HG03439 (cell line): ENCODE measurements around the gene CENPU.
"Not testable (repeated sequence)": the region's sequence is repeated elsewhere in the genome, so short reads cannot be mapped to it uniquely, and the experiment has no call there.

Experiments
- ATAC-seq: cut with Tn5 transposase; IDR thresholded peaks from one replicate; pipeline ENCODE4 v1.9.1; 2021; ENCODE audit warnings: mild to moderate bottlenecking, moderate library complexity; ENCODE audit not compliant: unreplicated experiment

Gene CENPU, protein sequence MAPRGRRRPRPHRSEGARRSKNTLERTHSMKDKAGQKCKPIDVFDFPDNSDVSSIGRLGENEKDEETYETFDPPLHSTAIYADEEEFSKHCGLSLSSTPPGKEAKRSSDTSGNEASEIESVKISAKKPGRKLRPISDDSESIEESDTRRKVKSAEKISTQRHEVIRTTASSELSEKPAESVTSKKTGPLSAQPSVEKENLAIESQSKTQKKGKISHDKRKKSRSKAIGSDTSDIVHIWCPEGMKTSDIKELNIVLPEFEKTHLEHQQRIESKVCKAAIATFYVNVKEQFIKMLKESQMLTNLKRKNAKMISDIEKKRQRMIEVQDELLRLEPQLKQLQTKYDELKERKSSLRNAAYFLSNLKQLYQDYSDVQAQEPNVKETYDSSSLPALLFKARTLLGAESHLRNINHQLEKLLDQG

DNA sequence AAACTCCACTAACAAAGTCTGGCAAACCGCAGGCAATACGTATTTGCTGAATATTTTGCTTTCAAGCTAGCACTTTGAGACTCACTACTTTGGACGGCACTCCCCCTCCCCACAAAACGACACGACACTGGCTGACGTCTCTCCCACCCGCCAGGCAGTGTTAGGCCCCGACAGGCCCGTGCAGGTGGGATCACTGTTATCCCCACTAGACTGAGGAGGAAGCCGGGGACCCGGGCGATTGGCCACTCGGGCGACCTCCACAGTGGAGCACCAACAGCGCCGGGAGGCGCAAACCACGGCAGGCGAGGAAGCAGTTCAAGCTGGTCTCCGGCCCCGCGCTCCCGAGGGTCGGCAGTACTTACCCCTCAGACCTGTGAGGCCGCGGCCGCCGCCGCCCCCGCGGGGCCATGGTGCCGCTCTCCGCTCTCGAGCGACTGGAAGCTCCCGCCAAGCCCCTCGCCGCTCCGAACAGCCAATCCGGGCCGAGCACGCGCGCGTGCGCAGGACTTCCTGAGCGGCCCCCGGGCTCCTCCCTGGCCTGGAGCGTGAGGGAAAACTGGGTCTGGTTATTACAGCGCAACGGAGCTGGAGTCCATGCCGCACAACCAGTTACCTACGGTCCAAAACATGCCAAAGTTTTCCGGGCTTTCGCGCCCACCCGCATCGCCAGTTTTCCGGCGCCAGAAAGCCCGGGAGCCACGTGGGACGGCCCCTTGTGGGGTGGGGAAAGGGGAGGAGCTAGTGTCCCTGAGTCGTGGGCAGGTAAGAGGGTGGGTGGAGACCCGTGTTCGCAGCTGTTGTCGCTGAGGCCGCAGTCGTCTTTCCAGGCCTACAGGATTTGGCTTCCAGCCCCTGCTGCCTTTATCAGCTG lies at the start of gene CENPU:
Gene CENPU (minus strand): TSS at position 443 of the 871 bp plus-strand sequence. CDS start 34 bp downstream, at position 409.
- ATAC-seq = peak; percentile 95

DNA sequence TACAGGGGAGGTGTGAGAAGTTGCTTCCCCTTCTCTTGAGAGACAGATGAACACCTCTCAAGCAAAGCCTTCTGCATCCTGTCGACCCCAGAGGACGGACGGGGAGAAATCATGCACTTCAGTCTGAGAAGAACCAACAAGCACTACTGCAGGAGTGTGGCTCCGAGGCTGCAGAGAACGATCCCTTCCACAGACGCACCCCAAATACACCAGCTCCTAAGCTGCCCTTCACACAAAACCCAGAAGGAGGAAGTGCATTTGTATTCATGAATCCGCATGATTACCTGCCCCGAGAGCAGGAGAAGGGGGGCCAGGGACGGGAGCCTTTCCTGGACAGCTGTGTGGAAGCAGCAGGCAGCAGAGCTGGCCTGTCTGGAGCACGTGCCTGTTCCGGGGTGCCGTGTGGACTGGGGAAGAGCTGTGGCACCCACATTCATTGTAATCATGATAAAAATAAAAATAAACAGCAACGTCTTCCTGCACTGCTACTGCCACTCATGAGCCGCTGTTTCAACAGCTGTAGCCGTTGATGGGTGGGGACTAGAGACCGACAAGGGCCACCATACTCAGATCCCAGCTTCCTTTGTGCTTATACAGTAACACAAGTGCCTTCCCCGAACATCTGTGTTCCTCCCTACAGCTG lies 49.0 kb upstream of the CENPU start:
- ATAC-seq = no peak

DNA sequence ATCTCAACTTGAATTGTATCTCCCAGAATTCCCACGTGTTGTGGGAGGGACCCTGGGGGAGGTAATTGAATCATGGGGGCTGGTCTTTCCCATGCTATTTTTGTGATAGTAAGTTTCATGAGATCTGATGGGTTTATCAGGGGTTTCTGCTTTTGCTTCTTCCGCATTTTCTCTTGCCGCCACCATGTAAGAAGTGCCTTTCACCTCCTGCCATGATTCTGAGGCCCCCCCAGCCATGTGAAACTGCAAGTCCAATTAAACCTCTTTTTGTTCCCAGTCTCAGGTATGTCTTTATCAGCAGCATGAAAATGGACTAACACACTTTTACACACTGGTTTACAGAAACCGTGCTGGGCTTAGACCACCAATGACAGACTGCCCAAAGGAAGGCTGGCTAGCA lies 45.3 kb upstream of the CENPU start:
- ATAC-seq = not testable (repeated sequence)

DNA sequence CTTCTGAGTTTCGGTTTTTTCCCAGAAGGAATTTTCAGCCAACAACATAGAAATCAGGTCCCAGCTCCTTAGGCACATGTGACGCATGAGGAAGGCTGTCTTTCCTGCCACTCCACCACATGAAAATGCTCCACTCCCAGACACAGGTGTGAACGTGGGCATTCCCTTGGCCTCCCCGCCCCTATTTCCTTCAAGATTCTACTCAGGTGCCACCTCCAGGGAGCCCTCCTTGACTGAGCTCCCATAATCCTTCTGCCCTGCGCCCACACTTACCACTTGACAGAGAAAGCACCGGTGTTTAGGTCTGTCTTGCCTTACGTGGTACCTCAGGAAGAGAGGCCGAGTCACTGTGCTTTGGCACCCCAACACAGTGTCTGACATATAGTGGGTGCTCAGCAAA lies 44.4 kb upstream of the CENPU start:
- no peak for ATAC-seq

DNA sequence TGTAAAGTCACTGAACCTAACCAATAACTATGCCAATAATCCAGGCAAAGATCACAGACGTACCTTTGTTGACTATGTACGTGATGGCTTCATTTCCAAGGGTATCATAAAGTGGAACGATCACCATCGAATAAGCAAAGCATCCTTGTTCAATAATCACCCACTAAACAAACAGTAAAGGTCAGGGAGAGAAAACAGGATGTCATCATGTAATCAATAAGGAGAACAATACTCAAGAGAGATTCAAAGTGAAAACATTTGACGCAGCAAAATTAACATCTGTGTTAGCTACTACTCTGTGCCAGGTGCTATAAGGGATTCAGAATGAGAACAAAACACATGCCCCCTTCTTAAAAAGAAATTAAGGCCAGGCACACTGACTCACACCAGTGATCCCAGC lies 42.9 kb upstream of the CENPU start:
- no peak for ATAC-seq

DNA sequence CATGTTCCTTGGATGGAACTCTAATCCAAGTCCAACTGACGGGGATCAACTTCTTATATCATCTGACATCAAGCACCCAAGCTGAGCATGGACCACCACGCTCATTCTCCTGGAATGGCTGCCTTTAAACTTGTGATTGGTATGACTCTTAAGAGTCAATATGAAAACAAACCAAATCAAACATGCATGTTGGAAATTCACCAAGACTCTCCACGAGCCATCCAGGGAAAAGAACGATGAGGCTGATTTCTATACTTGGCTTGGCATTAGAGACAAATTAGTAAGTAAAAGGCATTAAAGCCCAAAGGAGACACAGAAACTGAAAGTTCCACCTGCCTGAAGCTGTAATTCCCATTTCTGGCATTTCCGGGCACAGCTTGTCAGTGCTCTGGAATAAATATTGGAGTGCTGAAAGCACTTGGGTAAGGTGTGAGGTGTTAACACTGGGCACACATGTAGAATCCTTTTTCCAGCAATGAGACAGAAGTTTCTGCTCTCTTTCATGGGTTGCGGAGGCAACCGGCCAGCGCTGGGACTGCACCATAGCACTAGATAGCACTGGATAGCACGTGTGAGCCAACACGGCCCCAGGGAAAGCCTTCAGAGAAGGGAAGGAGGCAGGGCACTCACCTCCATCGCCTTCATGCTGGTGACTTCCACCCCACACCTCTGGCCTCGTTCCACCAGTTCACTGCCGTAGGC lies 42.1 kb upstream of the CENPU start:
- ATAC-seq = no peak

DNA sequence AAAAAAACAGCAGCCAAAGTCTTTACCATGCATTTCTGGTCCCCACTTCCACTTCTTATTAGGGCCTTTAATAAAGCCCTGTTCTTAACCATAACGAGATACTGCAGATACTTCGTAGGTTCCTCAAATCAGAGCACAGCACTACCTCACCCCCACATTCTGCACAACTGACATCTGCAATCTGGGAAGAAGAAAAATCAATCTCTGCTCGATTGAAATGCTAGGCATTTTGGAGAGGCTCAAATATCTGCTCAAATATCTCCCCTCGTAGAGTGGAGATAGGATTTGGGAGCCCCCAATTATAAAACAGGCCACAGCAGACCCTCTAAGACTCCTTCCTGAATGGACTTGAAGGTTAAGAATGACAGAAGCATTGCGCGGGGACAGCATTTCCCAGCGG lies 40.3 kb upstream of the CENPU start:
- no peak for ATAC-seq

DNA sequence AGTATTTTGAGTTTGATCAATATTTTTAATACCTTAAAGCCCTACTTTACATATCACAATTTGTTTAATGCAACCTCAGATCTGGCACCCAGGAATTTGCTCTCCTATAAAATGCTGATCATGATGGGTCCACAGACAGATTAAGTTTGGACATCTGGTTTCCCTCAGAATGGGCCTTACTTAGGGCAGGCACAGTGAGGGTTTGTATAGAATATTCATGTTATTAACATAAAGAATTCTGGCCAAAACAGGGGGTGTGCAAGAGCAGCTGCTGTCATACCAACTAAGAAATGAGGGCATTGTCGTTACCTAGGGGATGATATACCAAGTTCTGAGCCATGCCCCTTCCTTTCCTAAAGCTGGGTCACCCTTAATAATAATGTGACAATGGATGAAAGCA lies 37.5 kb upstream of the CENPU start:
- no peak for ATAC-seq

DNA sequence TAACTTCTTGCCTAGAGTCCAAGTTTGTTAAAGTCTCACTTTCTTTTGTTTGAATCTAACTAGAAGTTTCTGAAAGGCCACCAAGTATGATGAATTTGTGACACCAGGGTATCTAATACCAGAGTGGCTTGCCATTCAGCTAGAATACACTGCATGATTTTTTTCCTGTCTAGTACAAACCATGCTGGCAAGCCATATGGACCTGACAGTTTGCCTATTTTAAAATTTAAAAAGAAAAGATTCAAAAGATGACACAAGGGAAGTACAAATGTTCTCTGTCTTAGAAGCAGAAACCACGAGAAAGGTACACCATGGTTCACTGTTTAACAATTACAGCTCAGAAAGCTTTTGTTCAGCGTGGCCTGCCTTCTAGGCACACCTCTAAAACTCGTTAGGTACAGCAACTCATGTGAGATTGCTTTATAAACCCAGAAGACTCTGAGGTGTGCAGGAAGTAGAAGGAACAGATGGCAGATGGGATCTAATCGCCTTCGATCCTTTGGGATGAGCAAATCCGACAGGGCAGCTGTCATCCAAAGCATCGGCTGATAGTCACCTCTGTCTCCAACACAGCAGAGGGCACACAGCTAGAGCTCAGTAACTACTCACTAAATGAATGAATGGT lies 35.4 kb upstream of the CENPU start:
- ATAC-seq = no peak

DNA sequence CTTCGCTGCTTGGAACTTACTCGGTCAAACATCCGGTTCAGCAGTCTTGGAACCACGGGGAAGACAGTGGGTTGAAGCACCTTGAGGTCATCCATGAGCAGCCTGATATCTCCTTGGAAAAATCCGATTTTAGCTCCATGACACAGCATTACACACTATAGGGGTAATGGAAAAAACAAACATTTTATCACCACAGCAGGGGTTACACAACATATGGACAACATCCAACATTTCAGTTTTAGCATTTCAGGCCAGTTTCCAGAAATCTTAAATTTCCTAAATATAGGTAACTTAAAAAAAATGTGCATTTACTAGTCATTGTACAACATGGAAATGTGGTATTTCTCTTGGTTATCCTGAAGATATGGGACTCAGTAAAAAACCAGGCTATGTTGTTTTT lies 34.4 kb upstream of the CENPU start:
- no peak for ATAC-seq

DNA sequence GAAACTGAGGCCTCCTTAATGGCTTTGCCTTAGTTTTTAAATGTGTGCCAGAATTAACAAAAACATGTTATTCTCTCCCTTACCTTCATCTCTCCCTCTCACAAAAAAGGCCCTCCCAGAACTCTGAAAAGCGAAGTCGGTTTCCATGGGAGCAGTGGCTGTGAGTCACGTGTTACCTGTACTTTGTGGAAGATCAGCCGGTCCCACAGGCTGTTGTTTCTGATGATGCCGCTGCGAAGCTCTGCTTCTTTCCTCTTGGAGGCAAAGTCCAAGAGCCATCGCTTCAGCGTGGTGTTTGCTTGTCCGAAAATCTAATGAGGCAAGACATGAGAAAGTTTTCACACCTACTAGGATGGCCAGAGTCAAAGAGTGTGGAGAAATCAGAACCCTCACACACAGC lies 32.5 kb upstream of the CENPU start:
- no peak for ATAC-seq

DNA sequence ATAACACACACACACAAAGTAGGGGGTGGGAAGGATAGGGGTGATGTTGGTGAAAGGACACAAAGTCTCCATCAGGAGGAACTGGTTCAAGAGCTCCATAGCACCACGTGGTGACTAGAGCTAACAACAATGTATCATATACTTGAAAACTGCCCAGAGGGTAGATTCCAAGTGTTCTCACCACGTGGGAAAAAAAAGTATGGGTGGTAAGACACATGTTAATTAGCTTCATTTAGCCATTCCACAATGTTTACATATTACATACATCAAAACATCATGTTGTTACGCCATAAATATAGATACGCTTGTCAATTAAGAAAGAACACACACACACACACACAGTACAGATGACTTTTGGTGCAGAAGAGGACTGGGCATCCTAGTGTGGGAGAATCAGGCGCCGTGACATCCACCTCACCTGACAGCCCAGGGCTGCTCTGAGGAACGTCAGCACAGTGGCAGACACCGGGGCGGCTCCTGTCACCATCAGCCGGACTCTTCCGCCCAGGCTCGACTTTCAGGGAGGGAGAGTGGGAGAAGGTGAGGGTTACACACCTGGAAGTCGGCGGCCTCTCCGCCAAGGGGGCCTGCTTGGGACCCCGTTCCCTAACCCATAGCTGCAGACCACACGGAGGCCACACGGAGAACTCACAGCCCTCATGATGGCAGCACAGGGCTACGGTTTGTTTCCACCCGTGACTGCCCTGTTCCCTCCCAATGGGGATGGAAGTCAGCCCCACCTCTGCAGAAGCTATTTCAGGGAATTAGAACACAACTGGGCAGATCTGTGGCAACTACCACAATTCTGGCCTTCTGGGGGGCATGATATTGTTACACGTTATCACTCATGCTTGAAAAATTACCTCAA lies 31.8 kb upstream of the CENPU start:
- ATAC-seq = no peak

DNA sequence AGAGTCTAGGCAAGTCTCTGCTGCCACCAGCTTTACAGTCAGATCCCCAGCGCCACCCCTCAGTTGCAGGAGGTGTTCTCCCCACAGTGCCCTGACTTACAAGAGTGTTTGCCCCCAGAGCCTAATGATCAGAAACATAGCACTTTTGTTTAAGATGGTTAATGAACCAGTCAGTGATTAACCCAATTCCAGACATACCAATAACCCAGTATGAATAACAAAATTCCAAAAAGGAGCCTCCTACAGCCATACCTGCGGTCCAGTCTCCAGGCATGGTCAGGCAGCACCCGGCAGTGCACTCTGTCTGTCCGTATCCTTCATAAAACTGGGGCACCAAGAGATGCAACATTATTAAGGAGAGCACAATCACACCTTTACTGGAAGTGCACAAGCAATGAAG lies 30.7 kb upstream of the CENPU start:
- ATAC-seq = no peak

DNA sequence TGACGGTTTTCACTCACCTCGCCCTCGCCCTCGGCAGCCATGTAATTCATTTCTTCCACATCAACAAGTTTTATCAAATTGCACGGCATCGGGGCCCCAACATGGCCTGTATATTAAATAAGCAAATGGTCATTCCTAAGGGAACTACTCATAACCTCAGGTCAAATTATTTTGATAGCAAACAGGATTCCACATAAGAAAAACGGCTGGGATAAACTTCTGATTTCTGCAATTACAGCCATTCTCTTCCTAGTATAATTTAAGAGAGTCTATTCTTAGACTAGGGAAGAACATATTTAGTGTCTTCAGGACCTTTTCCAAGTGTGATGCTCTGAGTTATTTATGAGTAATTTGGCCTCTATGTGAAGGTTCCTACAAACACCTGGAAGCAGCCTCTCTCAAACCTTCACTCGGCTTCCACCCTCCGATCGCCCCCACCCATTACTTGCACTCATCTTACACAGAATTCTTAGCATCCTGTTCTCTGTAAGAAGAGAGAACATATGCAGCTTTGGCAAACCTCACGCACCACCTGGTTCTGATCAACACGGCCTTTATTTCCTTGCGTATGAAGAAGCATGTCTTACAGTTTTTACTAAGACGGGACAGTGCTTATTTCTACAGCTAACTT lies 29.4 kb upstream of the CENPU start:
- no peak for ATAC-seq

DNA sequence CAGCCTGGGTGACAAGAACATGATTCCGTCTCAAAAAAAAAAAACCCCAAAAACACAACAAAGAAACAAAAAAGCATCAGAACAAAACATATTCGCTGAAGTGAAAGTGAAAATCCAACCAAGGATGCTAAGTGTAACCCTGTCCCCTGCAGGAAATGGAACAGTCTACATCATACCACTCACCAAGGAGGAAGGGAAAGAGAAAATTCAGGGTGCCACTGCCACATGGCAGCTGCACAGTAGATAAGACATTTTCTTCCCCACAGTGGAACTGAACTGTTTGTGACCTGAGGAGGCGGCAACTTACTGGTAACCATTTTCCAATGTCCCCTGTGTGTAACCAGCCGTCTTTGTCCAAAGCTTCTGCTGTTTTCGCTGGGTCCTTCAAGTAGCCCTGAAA lies 28.2 kb upstream of the CENPU start:
- no peak for ATAC-seq

DNA sequence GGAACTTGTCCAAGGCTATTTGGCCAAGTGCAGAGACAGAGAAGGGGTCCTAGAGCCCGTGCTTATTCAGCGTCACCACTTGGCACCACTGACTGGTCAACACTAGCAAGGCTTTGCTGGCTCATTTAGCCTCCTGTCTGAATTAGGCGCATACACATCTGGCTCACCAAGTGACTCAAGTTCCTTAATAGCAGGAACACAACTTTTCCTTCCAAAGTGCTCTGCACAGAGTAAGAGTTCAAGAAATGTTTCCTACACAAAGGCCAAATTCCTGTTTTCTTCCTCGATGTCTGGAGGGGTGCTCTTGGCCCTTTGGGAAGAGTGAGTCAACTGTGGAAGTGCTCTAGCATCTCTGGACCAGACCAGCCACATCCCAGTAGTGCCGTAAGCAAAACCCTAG lies 26.8 kb upstream of the CENPU start:
- ATAC-seq = no peak

DNA sequence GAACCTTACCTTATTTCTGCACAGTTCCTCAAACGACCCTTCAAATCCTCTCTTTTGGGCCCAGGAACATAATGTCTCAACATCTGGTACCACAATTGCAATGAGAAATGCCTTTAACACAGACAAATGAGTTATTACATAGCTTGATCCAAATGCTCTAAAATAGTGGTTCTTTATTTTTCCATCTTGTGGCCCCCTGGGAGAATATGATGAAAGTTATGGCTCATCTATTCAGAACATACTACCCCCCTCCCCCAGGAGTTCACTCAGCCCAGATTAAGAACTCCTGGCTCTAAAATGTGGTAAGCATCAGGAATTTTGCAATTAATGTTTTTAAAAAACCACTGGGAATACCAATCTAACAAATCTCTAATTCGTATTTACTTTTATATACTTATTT lies 23.9 kb upstream of the CENPU start:
- ATAC-seq = no peak

DNA sequence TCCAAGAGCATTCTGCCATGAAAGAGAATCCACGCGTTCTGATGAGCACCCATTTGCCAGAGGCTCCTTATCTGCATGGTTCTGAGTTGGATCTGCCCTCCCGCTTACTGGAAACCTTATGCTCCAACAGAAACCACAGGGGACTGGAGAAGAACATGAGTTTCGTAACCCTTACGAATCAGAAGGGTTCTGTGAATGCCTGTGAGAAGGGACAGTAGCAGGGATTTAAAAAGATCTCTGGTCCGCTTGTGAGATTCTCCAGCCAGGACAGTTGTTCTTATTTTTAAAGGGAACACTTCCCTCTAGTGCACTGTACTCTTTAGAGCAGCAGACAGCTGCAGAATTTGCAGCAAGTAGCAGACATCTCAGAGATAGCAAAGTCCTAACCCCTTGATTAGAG lies 22.5 kb upstream of the CENPU start:
- ATAC-seq = no peak

DNA sequence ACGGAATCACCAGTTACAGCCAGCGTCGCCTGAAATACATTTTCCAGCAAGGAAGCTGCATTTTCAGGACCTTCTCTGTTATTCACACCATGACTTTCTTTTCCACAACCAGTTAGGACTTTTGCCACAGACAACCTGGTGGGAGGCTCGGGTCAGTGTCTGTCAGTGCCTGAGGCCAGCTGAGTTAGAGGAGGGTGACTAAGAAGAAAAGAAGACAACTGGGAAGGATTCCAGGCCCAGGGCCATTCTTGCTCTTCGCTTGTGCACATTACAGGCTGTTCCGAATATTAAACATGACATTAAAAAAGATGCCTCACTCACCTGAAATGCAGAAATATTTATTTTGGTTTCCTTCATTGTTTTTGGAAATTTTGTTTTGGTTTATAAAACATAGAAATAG lies 21.4 kb upstream of the CENPU start:
- ATAC-seq = no peak
